ENCODE data around the gene HIVEP3.

DNA sequence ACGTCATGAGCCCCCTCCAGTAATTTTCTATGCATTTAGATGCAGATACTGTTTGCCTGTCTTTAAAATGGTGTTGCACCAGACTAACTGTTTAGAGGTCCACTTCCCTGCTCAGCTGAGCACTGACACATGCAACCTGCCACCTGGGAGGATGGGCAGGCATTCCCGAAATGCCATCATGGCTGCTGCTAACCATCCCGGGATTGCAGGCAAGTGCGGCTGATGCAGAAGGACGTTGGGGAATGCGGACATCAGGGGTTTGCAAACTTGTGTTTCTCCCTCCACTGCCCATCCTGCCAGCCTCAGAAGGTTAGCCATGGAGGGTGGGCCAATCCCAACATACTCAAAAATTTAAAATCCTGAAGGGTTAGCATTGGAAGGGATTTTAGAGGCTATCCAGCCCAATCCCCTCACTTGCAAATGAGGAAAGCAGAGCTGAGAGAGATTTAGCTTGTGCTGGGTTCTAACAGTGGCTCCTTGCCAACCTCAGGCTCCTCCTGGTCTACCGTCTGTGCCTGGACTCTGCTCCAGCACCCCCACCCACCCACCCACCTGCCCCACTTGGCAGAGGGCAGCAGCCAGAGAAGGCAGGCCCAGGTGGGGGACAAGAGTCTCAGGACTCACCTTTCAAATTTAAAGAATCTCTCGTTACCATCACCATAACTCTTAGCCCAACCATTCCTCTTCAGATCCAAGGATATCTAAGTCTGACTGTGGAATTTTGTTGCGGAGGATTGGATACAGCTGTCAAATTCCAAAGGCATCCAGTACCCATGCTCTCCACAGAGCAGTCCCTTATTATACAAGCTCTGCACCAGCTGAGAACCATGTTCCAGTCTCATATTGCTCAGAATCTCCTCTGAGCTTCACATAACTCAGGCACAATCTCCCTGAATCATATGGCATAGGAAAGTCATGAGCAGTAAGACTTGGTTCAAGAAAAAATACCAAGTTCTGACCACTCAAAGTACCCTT, 34.2 kb downstream of the HIVEP3 start:
- TF ChIP-seq CTCF (conservative IDR thresholded peaks at IDR 0.05; ENCODE audit: low read length) (no peak), EZH2phosphoT487 (IDR thresholded peaks at IDR 0.05; ENCODE audit: borderline replicate concordance) (no peak)

Data from Loucy (cell line).